GM18517 (cell line): Measurements from ENCODE around the gene PDE10A.
"Not testable (repeated sequence)": the region's sequence is repeated elsewhere in the genome, so short reads cannot be mapped to it uniquely, and the experiment has no call there.

Source experiments
- ATAC-seq: cut with Tn5 transposase; IDR thresholded peaks from one replicate; pipeline ENCODE4 v1.9.1; 2021; ENCODE audit warnings: mild to moderate bottlenecking, moderate library complexity; ENCODE audit not compliant: unreplicated experiment

Gene PDE10A

DNA sequence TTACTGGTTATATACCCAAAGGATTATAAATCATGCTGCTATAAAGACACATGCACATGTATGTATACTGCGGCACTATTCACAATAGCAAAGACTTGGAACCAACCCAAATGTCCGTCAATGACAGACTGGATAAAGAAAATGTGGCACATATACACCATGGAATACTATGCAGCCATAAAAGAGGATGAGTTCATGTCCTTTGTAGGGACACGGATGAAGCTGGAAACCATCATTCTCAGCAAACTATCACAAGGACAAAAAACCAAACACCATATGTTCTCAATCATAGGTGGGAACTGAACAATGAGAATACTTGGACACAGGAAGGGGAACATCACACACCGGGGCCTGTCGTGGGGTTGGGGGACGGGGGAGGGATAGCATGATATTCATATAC lies 104.9 kb downstream of the PDE10A start:
- not testable (repeated sequence) for ATAC-seq

DNA sequence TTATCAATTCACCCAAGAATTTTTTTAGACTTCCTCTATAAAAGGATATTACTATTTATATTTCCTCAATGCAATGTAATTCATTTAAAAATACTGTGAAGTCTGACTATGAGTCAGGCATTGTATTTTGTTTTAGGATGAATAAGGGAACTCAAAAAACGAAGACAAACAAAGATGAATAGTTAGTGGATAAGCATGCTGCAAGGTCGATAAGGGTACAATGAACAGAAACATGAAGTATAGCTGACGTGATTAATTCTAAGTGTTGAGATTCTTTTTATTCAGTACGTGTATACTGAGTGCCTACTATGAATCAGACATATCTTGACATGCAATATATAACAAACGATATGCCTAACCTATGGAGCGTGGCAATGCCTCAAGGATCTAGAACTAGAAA lies 105.4 kb downstream of the PDE10A start:
- no peak for ATAC-seq

DNA sequence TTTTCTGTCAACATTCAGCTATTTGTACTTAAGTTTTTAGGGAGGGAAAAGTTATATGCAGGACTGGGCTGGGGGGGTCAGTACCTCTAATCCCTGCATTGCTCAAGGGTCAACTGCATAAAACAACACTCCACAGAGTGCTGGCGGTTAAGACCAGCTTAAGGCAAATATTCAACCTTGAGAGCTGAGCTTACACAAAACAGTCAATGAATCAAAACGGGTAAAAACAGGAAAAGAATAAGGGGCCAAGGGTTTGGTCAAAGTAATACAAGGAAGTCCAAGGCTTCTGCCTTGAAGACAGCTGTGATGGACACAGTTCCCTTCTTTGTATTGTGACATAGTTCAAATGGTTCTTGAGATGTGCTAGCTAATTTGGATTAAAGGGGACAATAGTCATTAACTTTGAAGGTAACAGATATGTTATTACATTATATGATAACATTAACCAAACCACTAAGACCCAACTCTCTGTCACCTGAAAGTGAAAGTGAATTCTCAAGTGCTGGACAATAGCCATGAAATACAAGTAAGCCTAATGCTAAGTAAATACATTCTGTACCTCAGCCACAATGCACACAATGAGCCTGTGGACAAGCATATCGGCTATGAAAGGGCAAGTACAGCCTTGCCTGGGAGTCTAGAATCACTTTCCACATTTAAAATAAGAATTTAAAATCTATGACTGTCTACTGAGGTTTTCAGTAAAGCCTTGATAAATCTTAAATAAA lies 106.8 kb downstream of the PDE10A start:
- no peak for ATAC-seq

DNA sequence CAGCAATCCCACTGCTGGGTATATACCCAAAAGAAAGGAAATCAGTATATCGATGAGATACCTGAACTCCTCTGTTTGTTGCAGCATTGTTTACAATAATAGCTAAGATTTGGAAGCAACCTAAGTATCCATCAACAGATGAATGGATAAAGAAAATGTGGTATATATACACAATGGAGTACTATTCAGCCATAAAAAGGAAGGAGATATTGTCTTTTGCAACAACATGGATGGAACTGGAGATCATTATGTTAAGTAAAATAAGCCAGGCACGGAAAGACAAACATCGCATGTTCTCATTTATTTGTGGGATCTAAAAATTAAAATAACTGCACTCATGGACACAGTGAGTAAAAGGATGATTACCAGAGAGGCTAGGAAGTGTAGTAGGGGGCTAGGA lies 108.4 kb downstream of the PDE10A start:
- ATAC-seq: not testable (repeated sequence)

DNA sequence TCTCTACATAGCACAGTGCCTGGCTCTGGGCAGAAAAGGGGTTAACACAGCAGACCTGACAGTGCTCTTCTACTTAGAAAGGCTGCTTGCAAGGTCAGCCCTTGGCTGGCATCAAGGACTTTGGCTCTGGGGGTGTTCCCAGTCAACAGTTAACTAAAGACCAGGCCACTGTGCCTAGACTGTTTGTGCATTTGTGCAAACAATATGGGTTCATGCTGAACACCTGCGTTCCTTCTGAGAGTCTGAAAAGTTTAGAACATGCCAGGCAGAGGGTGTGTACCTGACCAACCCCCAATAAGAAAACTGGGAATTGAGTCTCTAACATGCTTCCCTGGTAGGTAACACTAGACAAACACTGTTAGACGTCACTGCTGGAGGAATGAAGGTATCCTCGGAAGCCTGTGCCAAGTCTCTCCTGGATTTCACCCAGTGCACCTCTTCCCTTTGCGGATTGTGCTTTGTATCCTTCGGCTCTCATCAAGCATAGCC lies 110.7 kb downstream of the PDE10A start:
- ATAC-seq: no peak

DNA sequence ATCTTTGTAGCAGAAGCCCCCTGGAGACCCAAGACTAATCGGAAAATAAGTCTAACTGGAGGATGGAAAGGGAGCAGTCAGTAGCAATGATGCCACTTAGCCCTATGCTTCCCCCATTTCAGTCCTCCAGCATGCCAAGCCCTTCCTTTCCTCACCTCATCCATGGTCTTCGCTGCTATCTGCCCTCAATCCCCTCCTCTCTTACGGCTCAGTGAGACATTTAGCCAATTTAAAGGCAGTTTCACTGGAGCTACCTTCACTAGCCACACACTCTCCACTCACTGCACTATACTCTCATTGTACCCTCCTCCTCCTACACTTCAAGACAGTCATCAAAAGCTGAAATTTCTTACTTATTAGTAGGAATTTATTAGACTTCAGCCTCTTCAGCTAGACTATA lies 111.2 kb downstream of the PDE10A start:
- ATAC-seq: no peak

DNA sequence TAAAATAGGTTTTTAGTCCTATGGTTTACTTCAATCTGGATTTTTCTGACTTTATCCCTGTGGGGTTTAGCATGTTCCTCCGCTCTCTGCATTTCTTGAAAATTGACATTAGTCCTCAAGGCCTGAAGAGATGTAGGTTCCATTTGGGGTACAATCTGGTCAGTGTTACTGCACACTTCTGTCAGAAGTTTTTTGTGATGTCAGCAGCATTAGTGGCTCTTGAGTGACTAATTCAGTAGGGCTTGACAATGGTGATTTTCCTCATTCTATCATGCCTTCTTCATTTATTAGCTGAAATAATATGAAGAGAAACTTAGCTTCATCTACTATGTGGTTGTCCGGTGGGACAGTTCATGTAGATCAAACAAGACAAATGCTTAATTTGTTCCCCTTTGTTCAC lies 114.6 kb downstream of the PDE10A start:
- ATAC-seq: no peak

DNA sequence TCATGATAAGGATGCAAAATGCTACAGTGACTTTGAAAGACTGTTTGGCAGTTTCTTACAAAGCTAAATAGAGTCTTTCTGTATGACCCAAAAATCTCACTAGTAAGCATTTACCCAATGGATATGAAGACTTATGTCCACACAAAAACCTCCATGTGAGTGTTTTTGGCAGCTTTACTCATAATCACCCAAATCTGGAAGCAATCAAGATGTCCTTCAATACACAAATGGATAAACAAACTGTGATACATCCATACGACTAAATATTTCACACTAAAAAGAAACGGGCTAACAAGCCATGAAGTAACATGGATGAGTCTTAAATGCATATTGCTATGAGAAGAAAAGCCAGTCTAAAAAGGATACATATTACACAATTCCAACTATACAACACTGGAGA lies 117.2 kb downstream of the PDE10A start:
- ATAC-seq: no peak

DNA sequence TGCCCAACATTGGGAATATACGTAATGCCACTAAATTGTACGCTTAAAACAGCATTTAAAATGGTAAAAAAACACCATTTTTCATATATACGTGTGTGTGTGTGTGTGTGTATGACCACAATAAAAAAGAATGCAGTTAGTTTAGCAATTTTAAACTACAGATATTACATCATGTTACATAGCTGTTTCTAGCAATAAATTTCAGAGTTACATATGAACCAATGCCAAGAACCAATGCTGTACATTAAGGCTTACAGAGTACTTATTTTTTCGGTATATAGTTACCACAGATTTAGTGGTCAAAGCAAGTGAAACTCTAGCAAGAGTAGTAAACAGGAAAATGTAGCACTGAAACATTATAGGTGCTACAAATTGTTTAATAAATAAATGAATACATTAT lies 119.3 kb downstream of the PDE10A start:
- no peak for ATAC-seq

DNA sequence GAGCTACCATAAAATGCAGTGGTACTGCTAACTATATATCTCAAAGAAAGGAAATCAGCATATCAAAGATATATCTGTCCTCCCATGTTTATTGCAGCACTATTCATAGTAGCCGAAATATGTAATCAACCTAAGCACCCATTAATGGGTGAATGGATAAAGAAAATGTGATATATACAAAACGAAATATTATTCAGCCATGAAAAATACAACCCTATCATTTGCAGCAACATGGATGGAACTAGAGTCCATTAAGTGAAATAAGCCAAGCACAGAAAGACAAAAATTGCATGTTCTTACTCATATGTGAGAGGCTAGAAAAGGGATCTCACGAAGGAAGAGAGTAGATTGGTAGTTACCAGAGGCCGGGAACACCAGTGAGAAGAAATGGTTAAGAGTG lies 126.1 kb downstream of the PDE10A start:
- ATAC-seq: no peak

DNA sequence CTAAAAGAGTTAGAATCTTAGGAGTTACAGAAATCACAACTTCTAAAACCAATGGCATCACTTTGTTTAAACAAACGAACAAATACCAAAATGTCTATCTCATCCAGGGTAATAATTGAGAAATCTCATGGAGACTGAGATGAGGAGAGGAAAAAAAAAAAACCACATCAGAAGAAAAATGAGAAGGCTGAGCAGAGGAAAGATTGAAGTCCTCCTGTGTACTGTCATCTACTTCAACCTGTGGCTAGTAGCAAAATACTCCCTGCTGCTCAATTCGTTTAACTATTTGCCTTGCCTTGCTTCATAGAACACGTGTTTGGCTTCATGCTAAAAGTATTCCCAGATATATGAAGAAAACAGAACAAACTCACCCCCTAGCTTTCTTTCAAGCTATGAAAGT lies 143.7 kb downstream of the PDE10A start:
- ATAC-seq: no peak

DNA sequence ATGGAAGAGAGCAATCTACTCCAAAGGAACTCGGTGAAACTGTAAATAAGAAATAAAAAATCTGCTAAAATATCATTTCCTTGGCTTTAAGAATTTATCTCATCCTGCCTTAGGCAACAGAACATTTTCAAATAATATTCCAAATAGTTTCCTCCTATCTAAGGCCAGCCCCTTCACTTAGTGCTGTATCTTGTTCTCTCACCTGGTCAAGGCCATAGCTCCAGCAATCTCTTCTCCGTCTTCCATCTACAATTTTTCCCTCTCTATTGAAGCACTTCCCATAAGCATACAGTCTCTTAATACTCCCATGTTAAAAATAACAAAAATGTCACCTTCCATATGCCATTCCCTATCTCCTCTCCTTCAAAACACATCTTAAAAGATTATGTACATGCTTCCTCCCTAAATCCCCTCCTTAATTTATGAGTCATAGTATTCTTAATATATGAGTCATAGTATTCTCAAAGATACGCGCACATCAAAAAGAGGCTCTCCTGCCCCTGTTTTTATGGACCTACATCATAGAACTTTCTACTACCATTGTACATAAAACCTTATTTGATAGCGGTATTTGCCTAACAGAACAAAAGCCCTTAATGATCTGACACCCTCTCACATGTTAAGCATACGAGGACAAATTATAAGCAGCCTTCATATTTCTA lies 146.9 kb downstream of the PDE10A start:
- ATAC-seq: no peak

DNA sequence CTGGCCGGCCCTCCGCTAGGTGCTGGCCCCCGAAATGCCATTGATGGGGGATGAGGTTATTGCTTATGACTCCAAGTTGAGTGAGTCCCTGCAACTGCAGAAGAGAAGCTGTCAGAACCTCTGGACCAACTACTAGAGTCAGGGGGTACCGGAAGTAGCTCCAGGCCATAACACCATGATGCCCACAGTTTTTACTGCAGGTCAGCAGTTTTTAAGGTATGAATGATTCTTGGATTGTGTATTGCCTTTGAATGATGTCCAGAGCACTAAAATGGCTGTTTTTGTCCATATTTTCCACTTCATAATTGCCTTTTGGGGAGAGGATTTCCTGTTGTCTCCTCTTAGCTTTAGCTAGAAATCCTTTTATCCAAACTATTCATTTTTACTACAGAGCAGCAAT lies 148.4 kb downstream of the PDE10A start:
- ATAC-seq: no peak

DNA sequence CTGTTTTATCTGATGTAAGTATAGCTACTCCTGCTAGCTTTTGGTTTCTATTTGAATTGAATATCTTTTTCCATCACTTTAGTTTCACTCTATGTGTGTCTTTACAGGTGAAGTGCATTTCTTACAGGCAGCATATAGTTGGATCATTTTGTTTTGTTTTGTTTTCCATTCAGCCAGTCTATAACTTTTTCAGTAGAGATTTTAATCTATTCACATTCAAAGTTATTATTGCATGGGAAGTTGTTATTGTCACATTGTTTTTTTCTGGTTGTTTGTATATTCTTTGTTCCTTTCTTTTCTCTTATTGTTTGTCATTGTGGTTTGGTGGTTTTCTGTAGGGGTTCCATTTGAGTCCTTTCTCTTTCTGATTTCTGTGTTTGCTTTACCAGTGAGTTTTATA lies 151.2 kb downstream of the PDE10A start:
- peak; percentile 98 for ATAC-seq

DNA sequence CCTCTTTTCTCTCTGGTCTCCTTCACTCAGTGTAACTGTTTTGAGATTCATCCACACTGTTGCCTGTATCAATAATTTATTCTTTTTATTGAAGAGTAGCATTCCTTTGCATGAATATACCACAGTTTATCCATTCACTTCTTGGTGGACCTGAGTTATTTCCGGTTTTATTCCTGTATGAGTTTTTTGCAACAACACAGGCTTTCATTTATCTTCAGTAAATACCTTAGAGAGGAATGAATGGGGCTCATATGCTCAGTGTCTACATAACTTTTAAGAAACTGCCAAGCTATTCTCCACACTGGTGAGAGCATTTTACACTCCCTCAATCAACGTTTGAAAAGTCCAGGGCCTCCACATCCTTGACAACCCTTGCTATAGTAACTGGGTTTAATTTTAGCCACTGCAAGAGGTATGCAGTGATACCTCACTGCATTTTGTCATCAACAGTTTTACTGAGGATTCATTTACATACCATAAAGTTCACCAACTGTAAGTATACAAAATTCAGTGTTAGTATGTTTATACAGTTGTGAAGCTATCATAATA lies 154.6 kb downstream of the PDE10A start:
- ATAC-seq: no peak

DNA sequence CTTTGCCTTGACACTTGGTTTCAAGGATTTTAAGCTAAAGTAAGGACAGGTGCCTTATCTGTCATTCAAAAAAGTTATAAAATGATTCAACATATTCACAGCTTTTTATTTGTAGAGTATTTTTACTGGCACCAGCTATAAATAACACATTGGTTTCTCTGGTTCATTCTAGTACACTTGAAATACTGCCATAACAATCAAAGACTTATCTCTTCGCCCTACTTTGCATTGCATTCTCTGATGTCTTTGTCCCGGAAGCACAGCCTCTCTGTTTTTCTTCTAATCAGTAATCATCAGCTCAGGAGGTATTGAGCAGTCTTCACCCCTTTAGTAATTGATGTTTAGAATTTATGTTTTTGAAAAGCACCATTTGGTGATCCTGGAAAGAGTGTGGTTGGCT lies 156.4 kb downstream of the PDE10A start:
- ATAC-seq: no peak

DNA sequence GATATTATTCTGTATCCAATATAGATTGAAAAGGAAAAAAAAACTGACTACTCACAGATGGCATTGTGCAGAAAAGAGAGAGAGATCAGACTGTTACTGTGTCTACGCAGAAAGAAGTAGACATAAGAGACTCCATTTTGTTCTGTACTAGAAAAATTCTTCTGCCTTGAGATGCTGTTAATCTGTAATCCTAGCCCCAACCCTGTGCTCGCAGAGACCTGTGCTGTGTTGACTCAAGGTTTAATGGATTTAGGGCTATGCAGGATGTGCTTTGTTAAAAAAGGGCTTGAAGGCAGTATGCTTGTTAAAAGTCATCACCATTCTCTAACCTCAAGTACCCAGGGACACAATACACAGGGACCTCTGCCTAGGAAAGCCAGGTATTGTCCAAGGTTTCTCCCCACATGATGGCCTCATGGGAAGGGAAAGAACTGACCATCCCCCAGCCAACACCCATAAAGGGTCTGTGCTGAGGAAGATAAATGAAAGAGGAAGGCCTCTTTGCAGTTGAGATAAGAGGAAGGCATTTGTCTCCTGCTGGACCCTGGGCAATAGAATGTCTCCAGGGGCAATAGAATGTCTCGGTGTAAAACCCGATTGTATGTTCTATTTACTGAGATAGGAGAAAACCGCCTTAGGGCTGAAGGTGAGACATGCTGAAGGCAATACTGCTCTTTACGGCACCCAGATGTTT lies 162.7 kb downstream of the PDE10A start:
- not testable (repeated sequence) for ATAC-seq

DNA sequence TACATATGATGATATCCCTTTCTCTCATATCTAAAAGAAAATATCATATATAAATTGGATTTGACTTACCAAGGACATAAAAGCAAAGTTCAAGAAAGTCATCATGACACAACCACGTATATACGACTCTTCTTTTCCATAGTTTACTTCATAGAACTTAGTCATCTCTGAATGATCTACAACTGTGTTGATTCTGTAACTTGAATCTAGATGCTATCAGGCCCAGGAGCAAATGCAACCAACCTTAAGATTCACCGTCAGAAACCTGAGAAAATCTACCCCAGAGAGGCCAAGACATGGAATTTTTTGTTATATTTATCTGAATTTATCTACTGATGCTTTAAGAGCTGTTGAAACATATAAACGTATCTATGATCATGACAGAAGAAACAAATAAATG lies 165.6 kb downstream of the PDE10A start:
- ATAC-seq: no peak

DNA sequence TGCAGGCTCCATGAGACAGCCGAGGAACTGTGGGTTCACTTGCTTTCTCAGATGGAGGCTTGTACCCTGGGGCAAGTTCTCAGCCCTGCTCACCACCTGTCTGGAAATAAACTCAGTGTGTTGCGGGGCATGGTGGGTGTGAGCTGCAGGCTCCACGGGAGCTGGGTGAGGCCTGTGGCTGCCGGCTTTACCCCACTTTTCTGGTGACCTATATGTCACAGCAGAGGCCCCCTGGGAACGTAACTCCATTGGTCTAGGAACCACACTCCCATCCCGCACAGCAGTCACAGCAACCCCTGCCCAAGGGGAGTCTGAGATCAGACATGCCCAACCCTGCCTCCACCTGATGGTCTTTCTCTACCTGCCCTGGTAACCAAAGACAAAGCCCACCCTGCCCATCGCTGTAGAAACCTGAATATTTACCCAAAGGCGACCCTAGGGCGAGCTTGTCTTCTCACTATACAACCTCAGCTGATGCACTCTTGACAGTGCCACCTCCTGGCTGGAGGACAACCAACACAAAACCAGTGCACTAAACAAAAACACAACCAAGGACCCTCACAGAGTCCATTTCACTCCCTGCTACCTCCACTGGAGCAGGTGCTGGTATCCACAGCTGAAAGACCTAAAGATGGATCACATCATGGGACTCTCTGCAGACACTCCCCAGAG lies 174.3 kb downstream of the PDE10A start:
- no peak for ATAC-seq

DNA sequence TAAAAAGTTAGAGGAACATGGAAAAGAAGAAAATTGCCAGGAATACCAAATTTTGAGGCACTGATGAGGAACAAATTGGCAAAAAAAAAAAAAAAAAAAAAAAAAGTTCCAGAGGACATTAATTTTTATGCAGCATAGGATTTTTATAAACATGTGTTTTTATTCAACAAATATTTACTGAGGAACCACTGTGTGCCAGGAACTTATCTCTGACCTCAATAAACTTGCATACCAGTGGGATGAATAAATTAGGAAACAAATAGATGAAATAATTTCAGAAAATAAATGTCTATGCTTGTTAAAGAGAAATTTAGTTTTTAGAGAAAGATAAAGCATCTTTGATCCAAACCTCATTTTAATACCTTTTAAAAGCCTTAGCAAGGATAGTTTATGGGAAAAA lies 175.1 kb downstream of the PDE10A start:
- ATAC-seq: no peak

DNA sequence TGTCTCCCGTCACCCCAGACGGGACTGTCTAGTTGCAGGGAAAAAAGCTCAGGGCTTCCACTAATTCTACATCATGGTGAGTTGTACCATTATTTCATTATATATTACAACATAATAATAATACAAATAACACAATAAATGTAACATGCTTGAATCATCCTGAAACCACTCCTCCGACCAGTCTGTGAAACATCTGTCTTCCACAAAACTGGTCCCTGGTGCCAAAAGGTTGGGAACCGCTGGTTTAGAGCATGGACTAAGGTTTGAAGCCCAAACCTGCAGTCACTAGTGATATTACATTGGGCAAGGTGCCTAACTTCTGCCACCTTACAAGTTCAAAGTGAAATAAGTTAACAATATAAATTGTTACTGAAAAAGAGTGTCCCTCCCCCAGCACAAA lies 175.7 kb downstream of the PDE10A start:
- no peak for ATAC-seq
